GM08714 (cell line): ENCODE data around the gene IER5L.

Experiments used
- H3K4me3 ChIP-seq: fragments of 200-500 bp; sonication (Bioruptor generic); 2 replicates; pipeline ENCODE4 v1.5.1; 2014; ENCODE audit warnings: mild to moderate bottlenecking, low read length, inconsistent platforms
- ZNF274 ChIP-seq: IDR thresholded peaks from 2 replicates; pipeline ENCODE4 v1.6.1; 2012; ENCODE audit warnings: mild to moderate bottlenecking, low read depth, low read length

The IER5L gene

GRCh38 chr9:129210125-129210524 lies 32.1 kb upstream of the IER5L start:
- TF ChIP-seq ZNF274, result no peak
- no peak overlapping the region for H3K4me3 ChIP-seq

GRCh38 chr9:129209580-129209979 lies 31.5 kb upstream of the IER5L start:
- H3K4me3 ChIP-seq, result no peak overlapping the region
- no peak for TF ChIP-seq ZNF274

GRCh38 chr9:129209109-129209508 lies 31.0 kb upstream of the IER5L start:
- no peak for TF ChIP-seq ZNF274
- H3K4me3 ChIP-seq, result no peak overlapping the region

- H3K4me3 ChIP-seq, result no peak overlapping the region
- no peak for TF ChIP-seq ZNF274
Measured at GRCh38 chr9:129208207-129209032, 30.4 kb upstream of the IER5L start.

GRCh38 chr9:129206905-129207304 lies 28.8 kb upstream of the IER5L start:
- H3K4me3 ChIP-seq, result no peak overlapping the region
- TF ChIP-seq ZNF274, result no peak

- no peak for TF ChIP-seq ZNF274
- H3K4me3 ChIP-seq, result no peak overlapping the region
Measured at GRCh38 chr9:129206401-129206800, 28.3 kb upstream of the IER5L start.

GRCh38 chr9:129204840-129205239 lies 26.8 kb upstream of the IER5L start:
- no peak overlapping the region for H3K4me3 ChIP-seq
- no peak for TF ChIP-seq ZNF274

- no peak for TF ChIP-seq ZNF274
- H3K4me3 ChIP-seq, result no peak overlapping the region
Measured at GRCh38 chr9:129203556-129203909, 25.5 kb upstream of the IER5L start.

GRCh38 chr9:129202613-129203555 lies 24.8 kb upstream of the IER5L start:
- peak overlapping the region; percentile 43; the same call in 1 of the 2 replicates for H3K4me3 ChIP-seq
- TF ChIP-seq ZNF274, result no peak

- H3K4me3 ChIP-seq, result no peak overlapping the region
Measured at GRCh38 chr9:129201866-129202265, 23.8 kb upstream of the IER5L start.

GRCh38 chr9:129201289-129201688 lies 23.2 kb upstream of the IER5L start:
- TF ChIP-seq ZNF274, result no peak
- no peak overlapping the region for H3K4me3 ChIP-seq

More at GRCh38 chr9:129201866-129202265, 23.8 kb upstream of the IER5L start:
- no peak for TF ChIP-seq ZNF274

GRCh38 chr9:129200255-129200654 lies 22.2 kb upstream of the IER5L start:
- TF ChIP-seq ZNF274, result no peak
- H3K4me3 ChIP-seq, result no peak overlapping the region

- TF ChIP-seq ZNF274, result no peak
- no peak overlapping the region for H3K4me3 ChIP-seq
Measured at GRCh38 chr9:129199044-129199435, 21.0 kb upstream of the IER5L start.

GRCh38 chr9:129198319-129199043 lies 20.4 kb upstream of the IER5L start:
- H3K4me3 ChIP-seq, result no peak overlapping the region
- TF ChIP-seq ZNF274, result no peak
